WI38 (cell line): ENCODE data around the gene RMDN3.
A peak's percentile ranks its signal among the peaks of the same experiment; 100 is the strongest.

Experiments used
- H3K4me3 ChIP-seq: 2 replicates; pipeline ENCODE4 v1.5.1; 2011; ENCODE audit warnings: low read depth, mild to moderate bottlenecking, control low read depth, low read length
- TF ChIP-seq, protein P1 (sequence below): IDR thresholded peaks from 2 replicates; pipeline ENCODE4 v1.5.1; 2012; ENCODE audit warnings: low read depth, mild to moderate bottlenecking, control low read depth, low read length

RMDN3 gene, protein sequence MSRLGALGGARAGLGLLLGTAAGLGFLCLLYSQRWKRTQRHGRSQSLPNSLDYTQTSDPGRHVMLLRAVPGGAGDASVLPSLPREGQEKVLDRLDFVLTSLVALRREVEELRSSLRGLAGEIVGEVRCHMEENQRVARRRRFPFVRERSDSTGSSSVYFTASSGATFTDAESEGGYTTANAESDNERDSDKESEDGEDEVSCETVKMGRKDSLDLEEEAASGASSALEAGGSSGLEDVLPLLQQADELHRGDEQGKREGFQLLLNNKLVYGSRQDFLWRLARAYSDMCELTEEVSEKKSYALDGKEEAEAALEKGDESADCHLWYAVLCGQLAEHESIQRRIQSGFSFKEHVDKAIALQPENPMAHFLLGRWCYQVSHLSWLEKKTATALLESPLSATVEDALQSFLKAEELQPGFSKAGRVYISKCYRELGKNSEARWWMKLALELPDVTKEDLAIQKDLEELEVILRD

DNA sequence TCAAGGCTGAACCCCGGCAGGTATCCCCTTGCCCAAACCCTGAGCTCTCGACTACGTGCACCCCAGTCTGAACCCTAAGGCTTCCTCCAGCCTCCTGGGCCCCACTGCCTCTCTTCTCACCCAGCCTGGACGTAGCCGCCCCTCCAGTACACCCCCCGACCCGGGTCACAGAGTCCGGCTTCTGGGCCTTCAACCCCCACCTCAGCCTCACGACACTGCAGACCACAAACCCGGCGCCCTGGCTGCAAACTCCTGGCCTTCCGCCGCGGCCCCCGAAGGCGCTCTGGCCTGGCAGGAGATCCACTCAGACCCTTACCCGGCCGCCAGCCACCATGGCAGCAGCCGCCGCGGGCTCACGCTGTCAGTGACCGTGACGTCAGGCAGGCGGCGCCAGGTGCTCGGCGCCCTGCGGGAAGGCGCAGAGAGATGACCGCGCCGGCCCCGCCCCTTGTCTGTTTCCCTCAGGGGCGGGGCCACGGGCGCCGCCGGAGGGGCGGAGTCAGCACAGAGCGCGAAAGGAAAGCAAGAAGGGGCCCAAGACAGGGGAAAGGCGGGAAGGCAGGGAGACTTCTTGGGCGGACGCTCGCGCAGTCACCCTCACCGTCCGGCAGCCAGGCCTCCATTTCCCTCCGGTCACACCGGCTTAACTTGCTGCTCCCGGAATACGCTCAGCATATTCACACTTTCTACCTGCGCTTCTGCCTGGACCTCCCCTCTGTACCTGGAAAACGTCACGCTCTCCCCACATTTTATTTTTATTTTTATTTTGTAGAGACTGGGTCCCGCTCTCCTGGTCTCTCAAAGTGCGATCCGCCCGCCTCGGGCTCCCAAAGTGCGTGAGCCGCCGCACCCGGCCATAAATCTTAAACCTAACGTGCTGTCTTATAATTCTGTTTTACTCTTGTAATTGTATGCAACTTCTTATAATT is at the start of gene RMDN3:
Gene RMDN3 (minus strand): TSS at position 372 of the 929 bp plus-strand sequence. CDS start 471 bp downstream, outside the sequence.
- peak within 1 kb of the TSS; percentile 98 for H3K4me3 ChIP-seq
- TF ChIP-seq, protein P1, sequence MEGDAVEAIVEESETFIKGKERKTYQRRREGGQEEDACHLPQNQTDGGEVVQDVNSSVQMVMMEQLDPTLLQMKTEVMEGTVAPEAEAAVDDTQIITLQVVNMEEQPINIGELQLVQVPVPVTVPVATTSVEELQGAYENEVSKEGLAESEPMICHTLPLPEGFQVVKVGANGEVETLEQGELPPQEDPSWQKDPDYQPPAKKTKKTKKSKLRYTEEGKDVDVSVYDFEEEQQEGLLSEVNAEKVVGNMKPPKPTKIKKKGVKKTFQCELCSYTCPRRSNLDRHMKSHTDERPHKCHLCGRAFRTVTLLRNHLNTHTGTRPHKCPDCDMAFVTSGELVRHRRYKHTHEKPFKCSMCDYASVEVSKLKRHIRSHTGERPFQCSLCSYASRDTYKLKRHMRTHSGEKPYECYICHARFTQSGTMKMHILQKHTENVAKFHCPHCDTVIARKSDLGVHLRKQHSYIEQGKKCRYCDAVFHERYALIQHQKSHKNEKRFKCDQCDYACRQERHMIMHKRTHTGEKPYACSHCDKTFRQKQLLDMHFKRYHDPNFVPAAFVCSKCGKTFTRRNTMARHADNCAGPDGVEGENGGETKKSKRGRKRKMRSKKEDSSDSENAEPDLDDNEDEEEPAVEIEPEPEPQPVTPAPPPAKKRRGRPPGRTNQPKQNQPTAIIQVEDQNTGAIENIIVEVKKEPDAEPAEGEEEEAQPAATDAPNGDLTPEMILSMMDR: no peak

GRCh38 chr15:40803688-40804087 is 48.6 kb upstream of the RMDN3 start:
- TF ChIP-seq, protein P1: no peak
- no peak overlapping the region for H3K4me3 ChIP-seq

GRCh38 chr15:40803076-40803475 is 48.0 kb upstream of the RMDN3 start:
- H3K4me3 ChIP-seq: no peak overlapping the region
- TF ChIP-seq, protein P1: no peak

DNA sequence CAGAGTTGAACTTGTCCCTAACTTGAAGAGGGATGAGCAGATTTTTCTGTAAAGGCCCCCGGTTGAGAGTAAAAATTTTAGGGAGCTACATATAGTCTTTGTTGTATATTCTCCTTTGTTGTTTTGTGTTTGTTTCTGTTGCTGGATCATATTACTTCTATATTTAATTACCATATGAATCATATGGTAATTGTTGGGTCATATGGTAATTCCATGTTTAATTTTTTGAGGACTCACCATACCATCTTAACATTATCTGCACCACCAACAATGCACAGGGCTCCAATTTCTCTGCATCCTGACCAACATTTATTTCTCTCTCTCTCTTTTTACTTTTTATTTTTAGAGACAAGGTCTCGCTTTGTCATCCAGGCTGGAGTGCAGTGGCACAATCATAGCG is 44.5 kb upstream of the RMDN3 start:
- no peak overlapping the region for H3K4me3 ChIP-seq
- TF ChIP-seq, protein P1: no peak

DNA sequence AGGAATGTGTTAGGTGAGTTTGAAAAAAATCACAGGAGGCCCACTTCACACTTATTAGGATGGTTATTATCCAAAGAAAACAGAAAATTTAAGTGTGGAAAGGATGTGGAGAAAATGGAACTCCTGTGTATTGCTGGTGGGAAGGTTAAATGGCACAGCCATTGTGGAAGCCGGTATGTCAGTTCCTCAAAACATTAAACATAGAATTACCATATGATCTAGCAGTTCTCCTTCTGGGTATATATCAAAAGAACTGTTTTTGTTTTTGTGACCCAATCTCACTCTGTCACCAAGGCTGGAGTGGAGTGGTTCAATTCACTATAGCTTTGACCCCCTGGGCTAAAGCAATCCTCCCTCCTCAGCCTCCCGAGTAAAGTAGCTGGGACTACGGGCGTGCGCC is 41.5 kb upstream of the RMDN3 start:
- TF ChIP-seq, protein P1: no peak
- no peak overlapping the region for H3K4me3 ChIP-seq

DNA sequence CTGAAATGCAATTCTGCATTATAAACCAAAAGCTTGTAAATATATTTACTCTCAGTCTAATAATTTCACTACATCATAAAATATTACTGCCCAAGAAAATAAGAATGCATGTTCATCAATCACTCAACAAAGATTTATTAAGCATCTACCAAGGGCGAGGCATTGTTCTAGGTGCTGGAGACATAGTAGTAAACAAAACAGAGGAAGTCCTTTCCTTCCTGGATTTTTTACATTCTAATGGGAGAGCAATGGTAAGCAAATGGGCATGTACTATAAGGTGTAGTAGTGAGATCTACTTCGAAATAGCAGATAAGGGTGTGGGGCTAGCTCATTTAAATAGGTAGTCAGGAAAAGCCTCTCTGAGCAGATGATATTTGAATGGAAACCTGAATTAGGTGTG is 41.0 kb upstream of the RMDN3 start:
- H3K4me3 ChIP-seq: no peak overlapping the region
- TF ChIP-seq, protein P1: no peak
